ENCODE results near the gene SPAG5. TPM values are rescaled to one million over a fixed set of nuclear protein-coding genes. Genes with fewer than 3 reads are reported as not detected.

The SPAG5 gene
- total RNA-seq, 1 donor from 2014 or later: 81.9 TPM

- intact Hi-C loops (cut with micrococcal nuclease): no loop called here
- Mint-ChIP-seq H3K27ac (no peak overlapping the region), H3K4me1 (ENCODE audit: low read depth) (peaks cover 53% of the 10 kb centered on the region), H3K27me3 (ENCODE audit: insufficient read depth) (no peaks in the 10 kb centered on the region), H3K36me3 (ENCODE audit: low read depth) (peaks cover 52% of the 10 kb centered on the region), H3K4me3 (no peak overlapping the region), H3K9me3 (no peaks in the 10 kb centered on the region)
- DNase-seq (ENCODE audit: low spot score): no peak
Observed at GRCh38 chr17:28554565-28554964, 44.3 kb downstream of the SPAG5 start.

- Mint-ChIP-seq H3K4me3 (peak overlapping the region; percentile 84), H3K27me3 (ENCODE audit: insufficient read depth) (no peaks in the 10 kb centered on the region), H3K9me3 (no peaks in the 10 kb centered on the region), H3K36me3 (ENCODE audit: low read depth) (peaks cover 48% of the 10 kb centered on the region), H3K27ac (peak overlapping the region; percentile 77), H3K4me1 (ENCODE audit: low read depth) (peaks cover 64% of the 10 kb centered on the region)
- intact Hi-C loops (cut with micrococcal nuclease): loop anchor here (1.0 kb wide), 2 partner anchors 18 to 23 kb away; partner anchors contain the start of genes ALDOC and PIGS
- DNase-seq (ENCODE audit: low spot score): no peak
Observed at GRCh38 chr17:28553000-28553505, 45.8 kb downstream of the SPAG5 start.

- H3K27ac Mint-ChIP-seq: peak within 1 kb of the TSS; percentile 91
- H3K4me1 Mint-ChIP-seq (ENCODE audit: low read depth): peaks cover 66% of the 10 kb centered on the region
Observed at GRCh38 chr17:28552176-28552999, 46.4 kb downstream of the SPAG5 start, which contains the start of gene UNC119. Gene UNC119, minus strand, starts transcription at chr17:28552624. Its CDS starts 67 bp downstream, at chr17:28552557.

GRCh38 chr17:28551421-28552175 lies 47.2 kb downstream of the SPAG5 start:
- Mint-ChIP-seq H3K4me3 (peak overlapping the region; percentile 94), H3K4me1 (ENCODE audit: low read depth) (peaks cover 63% of the 10 kb centered on the region), H3K36me3 (ENCODE audit: low read depth) (peaks cover 38% of the 10 kb centered on the region), H3K27ac (peak overlapping the region; percentile 91), H3K9me3 (no peaks in the 10 kb centered on the region), H3K27me3 (ENCODE audit: insufficient read depth) (no peaks in the 10 kb centered on the region)
- no peak for DNase-seq (ENCODE audit: low spot score)
- intact Hi-C loops (cut with micrococcal nuclease): loop anchor here (1.0 kb wide), 2 partner anchors 20 to 25 kb away; partner anchors contain the start of genes ALDOC and PIGS

More at GRCh38 chr17:28552176-28552999, 46.4 kb downstream of the SPAG5 start, which contains the start of gene UNC119:
- DNase-seq (ENCODE audit: low spot score): peak; percentile 70
- H3K4me3 Mint-ChIP-seq: peak within 1 kb of the TSS; percentile 94
- intact Hi-C loops (cut with micrococcal nuclease): loop anchor here (1.0 kb wide), 2 partner anchors 19 to 24 kb away; partner anchors contain the start of genes ALDOC and PIGS
- peaks cover 46% of the 10 kb centered on the region for H3K36me3 Mint-ChIP-seq (ENCODE audit: low read depth)
- no peaks in the 10 kb centered on the region for H3K9me3 Mint-ChIP-seq
- H3K27me3 Mint-ChIP-seq (ENCODE audit: insufficient read depth): no peaks in the 10 kb centered on the region

GRCh38 chr17:28550858-28551257 lies 48.0 kb downstream of the SPAG5 start:
- Mint-ChIP-seq H3K27me3 (ENCODE audit: insufficient read depth) (no peaks in the 10 kb centered on the region), H3K4me1 (ENCODE audit: low read depth) (peaks cover 63% of the 10 kb centered on the region), H3K9me3 (no peaks in the 10 kb centered on the region), H3K4me3 (peak overlapping the region; percentile 94), H3K27ac (peak overlapping the region; percentile 91), H3K36me3 (ENCODE audit: low read depth) (peaks cover 31% of the 10 kb centered on the region)
- intact Hi-C loops (cut with micrococcal nuclease): no loop called here
- no peak for DNase-seq (ENCODE audit: low spot score)

- intact Hi-C loops (cut with micrococcal nuclease): loop anchor here (1.0 to 5.0 kb wide), 3 partner anchors 49 to 177 kb away; partner anchors contain the start of genes RSKR, SARM1 and VTN
- Mint-ChIP-seq H3K27ac (peak overlapping the region; percentile 91), H3K27me3 (ENCODE audit: insufficient read depth) (no peaks in the 10 kb centered on the region), H3K9me3 (no peaks in the 10 kb centered on the region), H3K36me3 (ENCODE audit: low read depth) (peaks cover 23% of the 10 kb centered on the region), H3K4me1 (ENCODE audit: low read depth) (peaks cover 63% of the 10 kb centered on the region), H3K4me3 (peak overlapping the region; percentile 94)
- DNase-seq (ENCODE audit: low spot score): peak; percentile 79
Observed at GRCh38 chr17:28549236-28550132, 49.3 kb downstream of the SPAG5 start.

GRCh38 chr17:28548417-28549130 lies 50.3 kb downstream of the SPAG5 start:
- intact Hi-C loops (cut with micrococcal nuclease): loop anchor here (1.0 to 5.0 kb wide), 4 partner anchors 50 to 176 kb away; partner anchors contain the start of genes RSKR, SARM1 and VTN
- Mint-ChIP-seq H3K4me3 (peak overlapping the region; percentile 94), H3K27me3 (ENCODE audit: insufficient read depth) (no peaks in the 10 kb centered on the region), H3K4me1 (ENCODE audit: low read depth) (peaks cover 56% of the 10 kb centered on the region), H3K27ac (peak overlapping the region; percentile 91), H3K9me3 (no peaks in the 10 kb centered on the region), H3K36me3 (ENCODE audit: low read depth) (peaks cover 15% of the 10 kb centered on the region)
- DNase-seq (ENCODE audit: low spot score): no peak

GRCh38 chr17:28547623-28548416 lies 51.0 kb downstream of the SPAG5 start:
- peak; percentile 65 for DNase-seq (ENCODE audit: low spot score)
- peaks cover 10% of the 10 kb centered on the region for H3K36me3 Mint-ChIP-seq (ENCODE audit: low read depth)
- peak overlapping the region; percentile 91 for H3K27ac Mint-ChIP-seq
- intact Hi-C loops (cut with micrococcal nuclease): loop anchor here (1.0 to 5.0 kb wide), 3 partner anchors 54 to 176 kb away; partner anchors contain the start of genes RSKR, SARM1 and VTN
- peak overlapping the region; percentile 55 for H3K4me3 Mint-ChIP-seq
- H3K27me3 Mint-ChIP-seq (ENCODE audit: insufficient read depth): no peaks in the 10 kb centered on the region
- peaks cover 49% of the 10 kb centered on the region for H3K4me1 Mint-ChIP-seq (ENCODE audit: low read depth)
- no peaks in the 10 kb centered on the region for H3K9me3 Mint-ChIP-seq

- Mint-ChIP-seq H3K4me1 (ENCODE audit: low read depth) (peaks cover 47% of the 10 kb centered on the region), H3K27ac (no peak overlapping the region), H3K4me3 (peak overlapping the region; percentile 27), H3K9me3 (no peaks in the 10 kb centered on the region), H3K36me3 (ENCODE audit: low read depth) (peaks cover 8% of the 10 kb centered on the region), H3K27me3 (ENCODE audit: insufficient read depth) (no peaks in the 10 kb centered on the region)
- intact Hi-C loops (cut with micrococcal nuclease): loop anchor here (5.0 kb wide), 2 partner anchors 65 to 175 kb away; partner anchors contain the start of genes RSKR, SARM1 and VTN
- no peak for DNase-seq (ENCODE audit: low spot score)
Observed at GRCh38 chr17:28547096-28547622, 51.7 kb downstream of the SPAG5 start.

GRCh38 chr17:28545787-28546415 lies 52.9 kb downstream of the SPAG5 start:
- Mint-ChIP-seq H3K27me3 (ENCODE audit: insufficient read depth) (no peaks in the 10 kb centered on the region), H3K36me3 (ENCODE audit: low read depth) (peaks cover 5% of the 10 kb centered on the region), H3K9me3 (no peaks in the 10 kb centered on the region), H3K4me3 (no peak overlapping the region), H3K4me1 (ENCODE audit: low read depth) (peaks cover 36% of the 10 kb centered on the region), H3K27ac (no peak overlapping the region)
- intact Hi-C loops (cut with micrococcal nuclease): loop anchor here (5.0 kb wide), 2 partner anchors 66 to 174 kb away; partner anchors contain the start of genes RSKR, SARM1 and VTN
- no peak for DNase-seq (ENCODE audit: low spot score)

All from activated T-helper 1 cell treated with anti-CD3 and anti-CD28 coated beads, Interleukin-12 subunit alpha, Interleukin-12 subunit beta, Interleukin-2, Interleukin-4 antibody, amounts not matched to agents 30 ng/mL and 10 ng/mL and 1 ng/mL, durations not matched to agents 14 hours and 24 hours and 36 hours (primary cell).